ENCODE data around the gene APOL4. TPM values are rescaled to one million over a fixed set of nuclear protein-coding genes. Genes with fewer than 3 reads are reported as not detected.

Gene APOL4
- total and polyA plus RNA-seq, 2 of the 4 experiments (the other 2 are of a cell fraction), result 0.07 TPM; not detected in 1

DNA sequence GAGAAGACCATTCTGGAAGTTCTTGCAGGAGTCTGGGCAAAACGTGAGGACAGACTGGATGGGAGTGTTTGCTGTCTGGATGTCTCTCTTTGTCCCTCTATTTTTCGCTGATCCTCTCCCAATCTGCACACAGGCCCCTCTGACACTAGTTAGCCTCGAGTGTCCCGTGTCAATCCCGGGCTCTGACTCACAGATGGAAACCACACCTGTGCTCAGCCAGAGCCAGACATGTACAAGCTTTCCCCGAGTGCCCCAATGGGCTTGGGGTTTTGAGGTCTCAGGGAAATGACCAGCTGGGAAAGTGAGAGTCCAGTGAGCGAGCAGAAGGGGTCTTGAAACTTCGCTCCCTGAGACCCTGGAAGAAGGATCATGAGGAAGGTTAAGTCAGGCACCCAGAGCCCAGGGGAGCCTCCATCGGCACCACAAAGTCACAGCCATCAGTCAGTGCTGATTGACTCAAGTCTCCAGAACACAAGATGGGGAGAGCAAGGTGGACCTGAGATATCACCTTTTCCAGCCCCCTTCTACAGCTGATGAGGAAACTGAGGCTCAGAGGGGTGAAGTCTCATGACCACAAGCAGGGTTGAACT is 23.8 kb upstream of the APOL4 start:
- Histone ChIP-seq H2AK9ac (replicated peaks; ENCODE audit: low read depth, low read length, poor library complexity) (no peak overlapping the region), H3K9me3 (ENCODE audit: control insufficient read depth, insufficient read depth, low read length) (no peaks in the 10 kb centered on the region), H2BK20ac (ENCODE audit: low read depth, low read length) (no peak overlapping the region), H3K9me1 (ENCODE audit: insufficient read depth, low read length) (peaks cover 4% of the 10 kb centered on the region; the same call in 1 of the 2 replicates), H3K4me1 (ENCODE audit: control insufficient read depth, insufficient read depth, low read length) (peaks cover 2% of the 10 kb centered on the region; the same call in 1 of the 2 replicates), H3K56ac (ENCODE audit: extremely low read depth, insufficient read depth, low read length) (no peak overlapping the region), H3K4me2 (ENCODE audit: low read depth, low read length) (no peak overlapping the region), H4K20me1 (ENCODE audit: insufficient read depth, low read length) (no peaks in the 10 kb centered on the region), H2AFZ (replicated peaks; ENCODE audit: low read length, poor library complexity) (no peak overlapping the region), H3K27me3 (ENCODE audit: control insufficient read depth, insufficient read depth, low read length) (no peaks in the 10 kb centered on the region), H3K79me1 (ENCODE audit: low read depth in 1 of 2, low read length in 2 of 2) (no peaks in the 10 kb centered on the region), H3K4ac (ENCODE audit: low read depth, low read length) (no peak overlapping the region), H3K4me3 (ENCODE audit: insufficient read depth, low read depth, low read length) (no peak overlapping the region), H3K14ac (replicated peaks; ENCODE audit: low read depth, low read length) (no peak overlapping the region), H3K18ac (ENCODE audit: low read depth, low read length) (no peak overlapping the region), H2BK15ac (ENCODE audit: low read depth, low read length) (no peak overlapping the region), H3K27ac (ENCODE audit: insufficient read depth, low read length) (no peak overlapping the region), H4K91ac (ENCODE audit: insufficient read depth, low read depth, low read length) (no peak overlapping the region), H3K36me3 (ENCODE audit: control insufficient read depth, insufficient read depth, low read length) (peaks cover 15% of the 10 kb centered on the region), H2BK120ac (ENCODE audit: low read depth, low read length) (no peak overlapping the region), H3K23ac (ENCODE audit: low read depth, low read length) (no peak overlapping the region), H3K9ac (ENCODE audit: low read depth, low read length) (no peak overlapping the region), H2AK5ac (ENCODE audit: low read depth, low read length) (no peak overlapping the region), H2BK5ac (ENCODE audit: low read depth, low read length, poor library complexity, severe bottlenecking) (no peak overlapping the region), H4K5ac (ENCODE audit: low read depth, low read length) (no peak overlapping the region), H4K8ac (ENCODE audit: low read depth in 2 of 2, low read length in 2 of 2) (no peak overlapping the region)
- POLR2A ChIA-PET (ENCODE audit: unreplicated experiment), result no interaction called here
- TF ChIP-seq, protein P1, sequence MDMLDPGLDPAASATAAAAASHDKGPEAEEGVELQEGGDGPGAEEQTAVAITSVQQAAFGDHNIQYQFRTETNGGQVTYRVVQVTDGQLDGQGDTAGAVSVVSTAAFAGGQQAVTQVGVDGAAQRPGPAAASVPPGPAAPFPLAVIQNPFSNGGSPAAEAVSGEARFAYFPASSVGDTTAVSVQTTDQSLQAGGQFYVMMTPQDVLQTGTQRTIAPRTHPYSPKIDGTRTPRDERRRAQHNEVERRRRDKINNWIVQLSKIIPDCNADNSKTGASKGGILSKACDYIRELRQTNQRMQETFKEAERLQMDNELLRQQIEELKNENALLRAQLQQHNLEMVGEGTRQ (IDR thresholded peaks at IDR 0.05; ENCODE audit: low read depth, low read length), result no peak
- TF ChIP-seq FOS (IDR thresholded peaks at IDR 0.05; ENCODE audit: low read depth, low read length), result no peak
- TF ChIP-seq BHLHE40 (IDR thresholded peaks at IDR 0.05; ENCODE audit: low read depth, low read length), result no peak
- no peak for TF ChIP-seq MAFK (IDR thresholded peaks at IDR 0.05; ENCODE audit: low read depth, low read length)
- TF ChIP-seq, protein P2, sequence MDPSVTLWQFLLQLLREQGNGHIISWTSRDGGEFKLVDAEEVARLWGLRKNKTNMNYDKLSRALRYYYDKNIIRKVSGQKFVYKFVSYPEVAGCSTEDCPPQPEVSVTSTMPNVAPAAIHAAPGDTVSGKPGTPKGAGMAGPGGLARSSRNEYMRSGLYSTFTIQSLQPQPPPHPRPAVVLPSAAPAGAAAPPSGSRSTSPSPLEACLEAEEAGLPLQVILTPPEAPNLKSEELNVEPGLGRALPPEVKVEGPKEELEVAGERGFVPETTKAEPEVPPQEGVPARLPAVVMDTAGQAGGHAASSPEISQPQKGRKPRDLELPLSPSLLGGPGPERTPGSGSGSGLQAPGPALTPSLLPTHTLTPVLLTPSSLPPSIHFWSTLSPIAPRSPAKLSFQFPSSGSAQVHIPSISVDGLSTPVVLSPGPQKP (IDR thresholded peaks at IDR 0.05; ENCODE audit: borderline replicate concordance, low read depth, low read length), result no peak
- TF ChIP-seq MXI1 (IDR thresholded peaks at IDR 0.05; ENCODE audit: borderline replicate concordance, low read depth, low read length), result no peak
- TF ChIP-seq POLR2A (IDR thresholded peaks at IDR 0.05; ENCODE audit: low read depth, low read length), result no peak
- TF ChIP-seq CEBPB (IDR thresholded peaks at IDR 0.05; ENCODE audit: low read depth, low read length), result no peak
- no peak for TF ChIP-seq RAD21 (IDR thresholded peaks at IDR 0.05; ENCODE audit: low read length)
- TF ChIP-seq SMC3 (IDR thresholded peaks at IDR 0.05; ENCODE audit: low read depth, low read length), result no peak
- TF ChIP-seq, protein P3, sequence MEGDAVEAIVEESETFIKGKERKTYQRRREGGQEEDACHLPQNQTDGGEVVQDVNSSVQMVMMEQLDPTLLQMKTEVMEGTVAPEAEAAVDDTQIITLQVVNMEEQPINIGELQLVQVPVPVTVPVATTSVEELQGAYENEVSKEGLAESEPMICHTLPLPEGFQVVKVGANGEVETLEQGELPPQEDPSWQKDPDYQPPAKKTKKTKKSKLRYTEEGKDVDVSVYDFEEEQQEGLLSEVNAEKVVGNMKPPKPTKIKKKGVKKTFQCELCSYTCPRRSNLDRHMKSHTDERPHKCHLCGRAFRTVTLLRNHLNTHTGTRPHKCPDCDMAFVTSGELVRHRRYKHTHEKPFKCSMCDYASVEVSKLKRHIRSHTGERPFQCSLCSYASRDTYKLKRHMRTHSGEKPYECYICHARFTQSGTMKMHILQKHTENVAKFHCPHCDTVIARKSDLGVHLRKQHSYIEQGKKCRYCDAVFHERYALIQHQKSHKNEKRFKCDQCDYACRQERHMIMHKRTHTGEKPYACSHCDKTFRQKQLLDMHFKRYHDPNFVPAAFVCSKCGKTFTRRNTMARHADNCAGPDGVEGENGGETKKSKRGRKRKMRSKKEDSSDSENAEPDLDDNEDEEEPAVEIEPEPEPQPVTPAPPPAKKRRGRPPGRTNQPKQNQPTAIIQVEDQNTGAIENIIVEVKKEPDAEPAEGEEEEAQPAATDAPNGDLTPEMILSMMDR (conservative IDR thresholded peaks at IDR 0.05; ENCODE audit: low read depth, low read length), result no peak
- TF ChIP-seq CHD1 (IDR thresholded peaks at IDR 0.05; ENCODE audit: low read depth, low read length), result no peak
- TF ChIP-seq RCOR1 (IDR thresholded peaks at IDR 0.05; ENCODE audit: insufficient replicate concordance, low read length), result no peak
- CTCF ChIA-PET, result no interaction called here
- intact Hi-C loops (cut with micrococcal nuclease) (no loop called here), in situ Hi-C loops (cut with MboI; ENCODE audit: low sequenced_read_pairs) (no loop called here), dilution Hi-C loops (cut with HindIII; ENCODE audit: low sequenced_read_pairs, unreplicated experiment) (no loop called here)
- 100% methylated on average over 1 of the region's 9 CpGs; no CpG with 5 or more reads in 1 of the 2 experiments for WGBS, 2 experiments (ENCODE audit: extremely low coverage in 2 of 2, insufficient read length in 1 of 2)
- no TSS peak for BruUV-seq (replicated peaks)
- no peak for DNase-seq
- no peak for ATAC-seq (ENCODE audit: low read depth)
